Psoas muscle (tissue), 8 donors: ENCODE data around the gene DNASE1L3. TPM values are rescaled to one million over a fixed set of nuclear protein-coding genes. Genes with fewer than 3 reads are reported as not detected.

Experiments
- ATAC-seq, 4 donors: fragments of 200-7000 bp; cut with Tn5 transposase; one replicate each; pipeline ENCODE4 v1.9.1; 2020; ENCODE audit warnings: moderate library complexity in 3 of 4, mild to moderate bottlenecking in 2 of 4
- DNase-seq, 2 donors: peaks; one replicate each; pipeline ENCODE4 v3.0.0-alpha.2; 2020
- H3K27ac ChIP-seq: fragments of 200-600 bp; one replicate; pipeline ENCODE4 v1.8.0; 2022
- H3K27me3 ChIP-seq, 3 donors: fragments of 200-600 bp in 1 of 3; one replicate each; pipeline versions ENCODE4 v1.6.1 to v1.8.0; 2013 to 2022; ENCODE audit warnings: low read length in 2 of 3, mild to moderate bottlenecking in 2 of 3, moderate library complexity in 1 of 3; ENCODE audit not compliant: insufficient read depth in 3 of 3
- H3K36me3 ChIP-seq, 2 donors: fragments of 200-600 bp in 1 of 2; one replicate each; pipeline versions ENCODE4 v1.6.1 to v1.8.0; 2013 to 2022; ENCODE audit warnings: low read depth in 1 of 2, mild to moderate bottlenecking in 1 of 2, moderate library complexity in 1 of 2; ENCODE audit not compliant: insufficient read depth in 1 of 2
- H3K4me1 ChIP-seq: fragments of 200-600 bp; one replicate; pipeline ENCODE4 v1.8.0; 2022
- H3K4me3 ChIP-seq: fragments of 200-600 bp; one replicate; pipeline ENCODE4 v1.8.0; 2022; ENCODE audit warnings: mild to moderate bottlenecking
- H3K9me3 ChIP-seq: fragments of 200-600 bp; one replicate; pipeline ENCODE4 v1.8.0; 2022
- WGBS, 3 donors: extraction: QIAGEN DNeasy Blood & Tissue Kit; methylation state at CpG; one replicate each; pipeline versions ENCODE4 v1.1.6 to v1.1.7; 2013; 5-methylcytosine and 5-hydroxymethylcytosine counted together
- intact Hi-C, 2 donors: fragments of 100-400 bp; cut with DNase I; formaldehyde crosslinking; loops; one replicate each; pipeline versions ENCODE4 v1.11.0 to v1.14.2; 2022
- polyA plus RNA-seq, 3 donors: library from polyadenylated mRNA; stranded (reverse); fragments of 200-250 nt; gene quantifications; one replicate each; pipeline ENCODE4 v1.2.3, GENCODE V29; 2013
- total RNA-seq, 4 donors: library from RNA; stranded (reverse); fragmentation: NEBNext Ultra II Directional in 2 of 4; extraction: Animal tissue kit (Norgen Biotek cat#: 25700) in 2 of 4; gene quantifications; one replicate each; pipeline versions ENCODE4 v1.2.1 to v1.2.4, GENCODE V29; 2021 to 2023
- TF ChIP-seq, protein P1 (sequence below): fragments of 200-600 bp; IDR thresholded peaks from one replicate; pipeline ENCODE4 v1.8.0; 2022; ENCODE audit warnings: antibody characterized with exemption
- donor health status: healthy with polysubstance abuse.
- donor health status: DM: no; HTN: no; CAD: no; lungs with moderate emphysema.
- donor health status: Bipolar disorder and iron deficiency.
- donor health status: healthy.
- donor health status: DM: yes; HTN: yes; CAD: no.
- donor health status: DM: no; HTN: no; CAD: no.
- donor health status: DM: no; HTN: no; CAD: no.
- donor health status: DM: yes; HTN: yes; CAD: no.

Gene DNASE1L3
- total and polyA plus RNA-seq, 7 donors = 0.18 to 1.4 (median 0.73) TPM

DNA sequence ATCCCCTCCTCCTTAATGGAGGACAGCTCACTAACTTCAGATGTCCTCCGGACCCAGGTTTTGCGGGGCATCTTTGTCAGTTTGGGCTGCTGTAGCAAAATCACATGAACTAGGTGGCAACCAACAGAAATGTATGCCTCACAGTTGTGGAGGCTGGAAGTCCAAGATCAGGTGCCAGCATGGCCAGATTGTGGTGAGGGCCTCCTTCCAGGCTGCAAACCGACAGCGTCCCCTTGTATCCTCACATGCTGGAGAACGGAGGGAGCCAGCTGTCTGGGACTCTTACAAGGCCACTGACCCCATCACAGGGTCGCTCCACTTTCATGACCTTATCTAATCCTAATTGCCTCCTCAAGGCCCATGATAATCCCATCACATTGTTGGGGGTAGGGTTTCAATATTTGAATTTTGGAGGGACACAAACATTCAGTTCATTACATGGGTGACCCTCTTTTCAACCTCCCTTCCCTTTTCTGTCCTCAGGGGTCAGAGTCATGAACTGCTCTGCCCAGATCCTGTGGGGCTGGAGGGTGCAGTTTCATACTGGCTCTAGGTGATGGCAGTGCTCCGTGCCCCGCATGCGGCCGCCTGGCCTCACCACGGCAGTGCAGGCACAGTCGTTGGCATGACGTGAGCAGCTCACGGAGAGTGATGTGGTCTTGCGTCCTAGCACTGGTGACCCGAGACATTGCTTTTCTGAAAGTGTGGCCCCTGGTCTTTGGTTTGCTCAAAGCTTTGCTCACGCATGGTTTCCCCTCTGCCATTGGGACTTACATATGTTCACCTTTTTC, 58.4 kb downstream of the DNASE1L3 start:
- WGBS, 3 donors = 82 to 89% (median 88%) methylated on average over 17 of the region's 17 CpGs
- intact Hi-C loops = no loop called here
- no peak overlapping the region for H3K4me3 ChIP-seq
- TF ChIP-seq, protein P1, sequence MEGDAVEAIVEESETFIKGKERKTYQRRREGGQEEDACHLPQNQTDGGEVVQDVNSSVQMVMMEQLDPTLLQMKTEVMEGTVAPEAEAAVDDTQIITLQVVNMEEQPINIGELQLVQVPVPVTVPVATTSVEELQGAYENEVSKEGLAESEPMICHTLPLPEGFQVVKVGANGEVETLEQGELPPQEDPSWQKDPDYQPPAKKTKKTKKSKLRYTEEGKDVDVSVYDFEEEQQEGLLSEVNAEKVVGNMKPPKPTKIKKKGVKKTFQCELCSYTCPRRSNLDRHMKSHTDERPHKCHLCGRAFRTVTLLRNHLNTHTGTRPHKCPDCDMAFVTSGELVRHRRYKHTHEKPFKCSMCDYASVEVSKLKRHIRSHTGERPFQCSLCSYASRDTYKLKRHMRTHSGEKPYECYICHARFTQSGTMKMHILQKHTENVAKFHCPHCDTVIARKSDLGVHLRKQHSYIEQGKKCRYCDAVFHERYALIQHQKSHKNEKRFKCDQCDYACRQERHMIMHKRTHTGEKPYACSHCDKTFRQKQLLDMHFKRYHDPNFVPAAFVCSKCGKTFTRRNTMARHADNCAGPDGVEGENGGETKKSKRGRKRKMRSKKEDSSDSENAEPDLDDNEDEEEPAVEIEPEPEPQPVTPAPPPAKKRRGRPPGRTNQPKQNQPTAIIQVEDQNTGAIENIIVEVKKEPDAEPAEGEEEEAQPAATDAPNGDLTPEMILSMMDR = no peak
- H3K27ac ChIP-seq = no peak overlapping the region
- H3K36me3 ChIP-seq = peaks cover 0 to 24% of the 10 kb centered on the region in 2 donors
- no peaks in the 10 kb centered on the region for H3K9me3 ChIP-seq
- no peak for DNase-seq
- no peaks in the 10 kb centered on the region for H3K27me3 ChIP-seq
- H3K4me1 ChIP-seq = no peaks in the 10 kb centered on the region
- ATAC-seq = no peak

DNA sequence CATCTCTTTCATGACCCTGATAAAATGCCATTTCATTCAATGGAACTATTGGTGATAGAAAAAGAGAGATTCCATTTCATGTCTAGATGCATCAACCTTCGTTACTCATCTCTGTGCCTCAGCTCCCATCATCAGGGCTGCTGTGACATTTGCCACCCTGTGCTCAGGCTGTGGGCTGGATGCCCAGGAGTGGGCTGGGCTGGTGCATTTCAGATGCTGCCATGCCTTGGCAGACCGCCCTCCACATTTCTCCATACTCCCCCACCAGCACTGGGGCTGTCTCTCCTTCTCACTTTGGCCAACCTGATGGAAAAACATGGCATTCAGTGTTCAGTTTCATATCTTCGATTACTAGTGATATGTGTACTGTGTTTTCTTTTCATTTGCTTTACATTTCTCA, 59.1 kb downstream of the DNASE1L3 start:
- WGBS, 3 donors = 53 to 66% (median 57%) methylated on average over 3 of the region's 3 CpGs
- no peaks in the 10 kb centered on the region for H3K27me3 ChIP-seq
- intact Hi-C loops = no loop called here
- H3K4me3 ChIP-seq = no peak overlapping the region
- no peak overlapping the region for H3K27ac ChIP-seq
- H3K36me3 ChIP-seq = peaks cover 0 to 24% of the 10 kb centered on the region in 2 donors
- no peak for ATAC-seq
- TF ChIP-seq, protein P1 = no peak
- H3K4me1 ChIP-seq = no peaks in the 10 kb centered on the region
- DNase-seq = no peak
- no peaks in the 10 kb centered on the region for H3K9me3 ChIP-seq

DNA sequence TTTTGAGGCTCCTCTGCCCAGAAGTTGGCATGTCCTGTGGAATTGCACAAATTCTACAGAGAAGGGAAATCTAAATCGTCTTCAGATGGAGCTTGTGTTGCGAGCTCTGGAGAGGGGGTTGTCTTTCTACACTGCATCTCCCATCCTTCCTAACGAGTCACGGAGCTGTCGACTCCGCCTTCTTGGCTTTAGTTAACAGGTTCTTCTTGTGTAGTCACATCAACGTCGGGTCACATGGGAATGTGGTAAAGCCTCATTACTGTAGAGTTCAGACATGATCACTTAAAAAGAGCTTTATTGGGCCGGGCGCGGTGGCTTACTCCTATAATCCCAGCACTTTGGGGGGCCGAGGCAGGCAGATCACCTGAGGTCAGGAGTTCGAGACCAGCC, 60.0 kb downstream of the DNASE1L3 start:
- peaks cover 0 to 26% of the 10 kb centered on the region in 2 donors for H3K36me3 ChIP-seq
- H3K4me3 ChIP-seq = no peak overlapping the region
- whole genome bisulfite sequencing, 3 donors = 81 to 86% (median 85%) methylated on average over 13 of the region's 13 CpGs
- TF ChIP-seq, protein P1 = no peak
- intact Hi-C loops = no loop called here
- H3K4me1 ChIP-seq = no peaks in the 10 kb centered on the region
- no peaks in the 10 kb centered on the region for H3K27me3 ChIP-seq
- no peaks in the 10 kb centered on the region for H3K9me3 ChIP-seq
- ATAC-seq (no peak), DNase-seq (no peak)
- H3K27ac ChIP-seq = no peak overlapping the region

DNA sequence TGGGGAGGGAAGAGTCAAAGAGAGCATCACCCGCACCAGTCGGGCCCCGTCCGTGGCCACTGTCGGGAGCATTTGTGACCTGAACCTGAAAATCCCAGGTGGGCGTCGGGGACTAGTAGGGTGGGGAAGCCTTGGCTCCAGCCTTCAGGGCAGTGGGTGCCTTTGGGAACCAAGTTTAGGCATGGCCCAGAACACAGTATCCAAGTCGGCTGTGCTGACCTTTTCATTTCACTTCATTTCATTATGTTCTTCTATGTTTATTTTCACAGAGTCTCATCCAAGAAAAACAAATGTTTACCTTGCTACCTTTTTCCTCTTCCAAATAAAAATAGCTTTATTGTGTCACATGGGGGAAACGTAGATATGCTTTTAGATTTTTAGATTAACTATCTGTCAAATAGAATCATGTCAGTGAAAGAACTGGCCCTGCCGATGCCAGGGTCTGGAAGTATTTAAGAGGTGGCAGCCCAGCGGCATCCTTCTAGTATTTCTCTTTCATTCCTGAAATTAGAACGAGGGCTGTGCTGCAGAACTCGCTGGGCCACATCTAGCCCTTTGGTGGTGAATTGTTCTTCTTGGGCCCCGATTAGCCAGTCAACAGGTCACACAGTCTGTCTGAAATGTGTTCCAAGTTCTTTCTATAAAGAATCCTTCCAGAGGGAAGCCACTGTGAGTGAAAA, 60.5 kb downstream of the DNASE1L3 start:
- intact Hi-C loops = no loop called here
- WGBS, 3 donors = 92 to 93% (median 93%) methylated on average over 14 of the region's 14 CpGs
- TF ChIP-seq, protein P1 = no peak
- Histone ChIP-seq H3K4me3 (no peak overlapping the region), H3K27ac (no peak overlapping the region), H3K4me1 (no peaks in the 10 kb centered on the region), H3K9me3 (no peaks in the 10 kb centered on the region), H3K27me3 (no peaks in the 10 kb centered on the region), H3K36me3 (peaks cover 0 to 29% of the 10 kb centered on the region in 2 donors)
- ATAC-seq = no peak
- no peak for DNase-seq
